HEK293 (cell line): ENCODE measurements around the gene EFNA2.
A peak's percentile ranks its signal among the peaks of the same experiment; 100 is the strongest.

Experiments used
- HOXC10 ChIP-seq: sonication (generic); formaldehyde crosslinking; IDR thresholded peaks from 2 replicates; pipeline ENCODE4 v1.8.1; 2023; ENCODE audit warnings: mild to moderate bottlenecking, missing genetic modification reagents
- RBAK ChIP-seq: fragments of 450-650 bp; formaldehyde crosslinking; IDR thresholded peaks from 2 replicates; pipeline ENCODE4 v1.5.1; 2016; ENCODE audit warnings: missing biosample characterization, missing genetic modification characterization
- REPIN1 ChIP-seq: fragments of 450-650 bp; formaldehyde crosslinking; IDR thresholded peaks from 2 replicates; pipeline ENCODE4 v1.5.1; 2017; ENCODE audit warnings: missing biosample characterization, missing genetic modification characterization, low read depth
- SP7 ChIP-seq: fragments of 450-650 bp; formaldehyde crosslinking; IDR thresholded peaks from 2 replicates; pipeline ENCODE4 v1.5.1; 2016; ENCODE audit warnings: missing biosample characterization, missing genetic modification characterization
- TRIM28 ChIP-seq: IDR thresholded peaks from 2 replicates; pipeline ENCODE4 v1.6.1; 2011; ENCODE audit warnings: low read length, control low read depth, borderline replicate concordance
- ZBTB17 ChIP-seq: fragments of 450-650 bp; formaldehyde crosslinking; IDR thresholded peaks from 2 replicates; pipeline ENCODE4 v1.5.1; 2016; ENCODE audit warnings: missing biosample characterization, missing genetic modification characterization
- ZBTB8A ChIP-seq: fragments of 450-650 bp; formaldehyde crosslinking; IDR thresholded peaks from 2 replicates; pipeline ENCODE4 v1.5.1; 2016; ENCODE audit warnings: missing biosample characterization, missing genetic modification characterization
- ZNF121 ChIP-seq: fragments of 450-650 bp; formaldehyde crosslinking; IDR thresholded peaks from 2 replicates; pipeline ENCODE4 v1.5.1; 2016; ENCODE audit warnings: missing biosample characterization, missing genetic modification characterization
- ZNF140 ChIP-seq: fragments of 450-650 bp; formaldehyde crosslinking; IDR thresholded peaks from 2 replicates; pipeline ENCODE4 v1.5.1; 2016; ENCODE audit warnings: missing biosample characterization, missing genetic modification characterization
- ZNF169 ChIP-seq: fragments of 450-650 bp; formaldehyde crosslinking; IDR thresholded peaks from 2 replicates; pipeline ENCODE4 v1.5.1; 2016; ENCODE audit warnings: missing biosample characterization, missing genetic modification characterization
- ZNF184 ChIP-seq: fragments of 450-650 bp; IDR thresholded peaks from 2 replicates; pipeline ENCODE4 v1.5.1; 2018; ENCODE audit warnings: missing biosample characterization, mild to moderate bottlenecking, missing genetic modification characterization
- ZNF266 ChIP-seq: fragments of 450-650 bp; formaldehyde crosslinking; IDR thresholded peaks from 2 replicates; pipeline ENCODE4 v1.5.1; 2016; ENCODE audit warnings: missing biosample characterization, missing genetic modification characterization, low read depth
- ZNF37A ChIP-seq: fragments of 450-650 bp; IDR thresholded peaks from 2 replicates; pipeline ENCODE4 v1.5.1; 2018; ENCODE audit warnings: missing biosample characterization, missing genetic modification characterization
- ZNF391 ChIP-seq: fragments of 450-650 bp; formaldehyde crosslinking; IDR thresholded peaks from 2 replicates; pipeline ENCODE4 v1.5.1; 2016; ENCODE audit warnings: low read depth, missing biosample characterization, missing genetic modification characterization, borderline replicate concordance
- ZNF510 ChIP-seq: fragments of 450-650 bp; formaldehyde crosslinking; IDR thresholded peaks from 2 replicates; pipeline ENCODE4 v1.5.1; 2018; ENCODE audit warnings: mild to moderate bottlenecking, missing genetic modification characterization, missing biosample characterization; ENCODE audit not compliant: insufficient replicate concordance
- ZNF660 ChIP-seq: fragments of 450-650 bp; IDR thresholded peaks from 2 replicates; pipeline ENCODE4 v1.5.1; 2018; ENCODE audit warnings: missing biosample characterization, mild to moderate bottlenecking, missing genetic modification characterization
- ZNF768 ChIP-seq: fragments of 450-650 bp; formaldehyde crosslinking; IDR thresholded peaks from 2 replicates; pipeline ENCODE4 v1.5.1; 2018; ENCODE audit warnings: missing biosample characterization, mild to moderate bottlenecking, missing genetic modification characterization
- ZNF785 ChIP-seq: fragments of 450-650 bp; formaldehyde crosslinking; IDR thresholded peaks from 2 replicates; pipeline ENCODE4 v1.5.1; 2016; ENCODE audit warnings: missing biosample characterization, missing genetic modification characterization
- TF ChIP-seq, protein P1 (sequence below): fragments of 450-650 bp; formaldehyde crosslinking; IDR thresholded peaks from 2 replicates; pipeline ENCODE4 v1.5.1; 2016; ENCODE audit warnings: missing biosample characterization, missing genetic modification characterization
- TF ChIP-seq, protein P2 (sequence below): fragments of 450-650 bp; formaldehyde crosslinking; IDR thresholded peaks from 2 replicates; pipeline ENCODE4 v1.5.1; 2016; ENCODE audit warnings: missing biosample characterization, missing genetic modification characterization
- TF ChIP-seq, protein P3 (sequence below): fragments of 450-650 bp; formaldehyde crosslinking; IDR thresholded peaks from 2 replicates; pipeline ENCODE4 v1.5.1; 2017; ENCODE audit warnings: missing biosample characterization, missing genetic modification characterization
- TF ChIP-seq, protein P4 (sequence below): fragments of 450-650 bp; formaldehyde crosslinking; IDR thresholded peaks from 2 replicates; pipeline ENCODE4 v1.5.1; 2016; ENCODE audit warnings: missing biosample characterization, missing genetic modification characterization
- TF ChIP-seq, protein P5 (sequence below): fragments of 450-650 bp; formaldehyde crosslinking; IDR thresholded peaks from 2 replicates; pipeline ENCODE4 v1.5.1; 2016; ENCODE audit warnings: missing biosample characterization, missing genetic modification characterization
- TF ChIP-seq, protein P6 (sequence below): fragments of 450-650 bp; formaldehyde crosslinking; IDR thresholded peaks from 2 replicates; pipeline ENCODE4 v1.5.1; 2016; ENCODE audit warnings: missing biosample characterization, missing genetic modification characterization
- TF ChIP-seq, protein P7 (sequence below): fragments of 450-650 bp; formaldehyde crosslinking; IDR thresholded peaks from 2 replicates; pipeline ENCODE4 v1.5.1; 2016; ENCODE audit warnings: missing biosample characterization, missing genetic modification characterization
- TF ChIP-seq, protein P8 (sequence below): fragments of 450-650 bp; formaldehyde crosslinking; IDR thresholded peaks from 2 replicates; pipeline ENCODE4 v1.5.1; 2017; ENCODE audit warnings: missing biosample characterization, missing genetic modification characterization

The EFNA2 gene

DNA sequence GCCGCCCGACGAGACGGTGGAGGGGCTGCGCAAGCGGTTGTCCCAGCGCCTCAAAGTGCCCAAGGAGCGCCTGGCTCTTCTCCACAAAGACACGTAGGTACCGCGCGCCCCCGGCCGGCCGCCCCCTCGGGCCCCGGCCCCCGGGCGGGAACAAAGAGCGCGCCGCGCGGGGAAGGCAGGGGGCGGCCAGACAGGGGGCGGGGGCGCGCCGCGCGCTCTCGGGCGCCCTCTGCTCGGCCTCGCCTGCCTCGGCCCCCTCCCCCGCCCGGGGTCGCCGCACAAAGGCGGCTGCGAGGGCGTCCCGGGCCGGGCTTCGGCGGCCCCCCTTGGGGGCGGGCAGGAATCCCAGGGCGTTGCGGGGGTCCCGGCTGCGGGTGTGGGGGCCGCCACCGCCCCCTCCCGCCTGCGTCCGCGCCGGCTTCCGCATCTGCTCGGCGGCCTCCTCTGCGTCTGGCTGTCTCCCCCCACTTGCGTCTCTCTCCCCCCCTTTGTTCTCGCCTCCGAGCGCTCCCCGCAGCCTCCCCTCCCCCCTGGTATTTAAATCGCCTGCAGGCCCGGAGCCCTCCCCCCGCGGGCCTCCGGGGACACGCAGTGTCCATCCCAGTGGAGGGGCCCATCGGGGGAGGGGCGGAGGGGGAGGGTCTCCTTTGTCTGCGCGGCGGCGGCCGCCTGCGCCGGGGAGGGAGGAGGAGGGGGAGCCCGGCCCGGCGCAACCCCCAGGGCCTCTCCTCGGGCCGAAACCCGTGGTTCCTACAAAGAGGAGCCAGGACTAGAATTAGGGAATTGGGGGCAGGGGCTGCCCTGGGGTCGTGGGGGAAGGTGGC, 35.0 kb upstream of the EFNA2 start (continued):
- no peak for TF ChIP-seq ZNF266 (tag by site-specific recombination)
- TF ChIP-seq ZNF510 (tag by site-specific recombination) = no peak
- TF ChIP-seq ZNF169 (tag by site-specific recombination) = no peak
- no peak for TF ChIP-seq REPIN1 (tag by site-specific recombination)
- no peak for TF ChIP-seq HOXC10 (CRISPR knock-in tag)
- TF ChIP-seq, protein P1, sequence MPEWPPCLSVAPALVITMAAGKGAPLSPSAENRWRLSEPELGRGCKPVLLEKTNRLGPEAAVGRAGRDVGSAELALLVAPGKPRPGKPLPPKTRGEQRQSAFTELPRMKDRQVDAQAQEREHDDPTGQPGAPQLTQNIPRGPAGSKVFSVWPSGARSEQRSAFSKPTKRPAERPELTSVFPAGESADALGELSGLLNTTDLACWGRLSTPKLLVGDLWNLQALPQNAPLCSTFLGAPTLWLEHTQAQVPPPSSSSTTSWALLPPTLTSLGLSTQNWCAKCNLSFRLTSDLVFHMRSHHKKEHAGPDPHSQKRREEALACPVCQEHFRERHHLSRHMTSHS (tag by site-specific recombination) = peak; percentile 22; the same call in 1 of the 2 replicates
- TF ChIP-seq TRIM28 = no peak
- no peak for TF ChIP-seq ZBTB17 (tag by site-specific recombination)
- TF ChIP-seq ZNF140 (tag by site-specific recombination) = no peak
- no peak for TF ChIP-seq SP7 (tag by site-specific recombination)
- TF ChIP-seq, protein P2, sequence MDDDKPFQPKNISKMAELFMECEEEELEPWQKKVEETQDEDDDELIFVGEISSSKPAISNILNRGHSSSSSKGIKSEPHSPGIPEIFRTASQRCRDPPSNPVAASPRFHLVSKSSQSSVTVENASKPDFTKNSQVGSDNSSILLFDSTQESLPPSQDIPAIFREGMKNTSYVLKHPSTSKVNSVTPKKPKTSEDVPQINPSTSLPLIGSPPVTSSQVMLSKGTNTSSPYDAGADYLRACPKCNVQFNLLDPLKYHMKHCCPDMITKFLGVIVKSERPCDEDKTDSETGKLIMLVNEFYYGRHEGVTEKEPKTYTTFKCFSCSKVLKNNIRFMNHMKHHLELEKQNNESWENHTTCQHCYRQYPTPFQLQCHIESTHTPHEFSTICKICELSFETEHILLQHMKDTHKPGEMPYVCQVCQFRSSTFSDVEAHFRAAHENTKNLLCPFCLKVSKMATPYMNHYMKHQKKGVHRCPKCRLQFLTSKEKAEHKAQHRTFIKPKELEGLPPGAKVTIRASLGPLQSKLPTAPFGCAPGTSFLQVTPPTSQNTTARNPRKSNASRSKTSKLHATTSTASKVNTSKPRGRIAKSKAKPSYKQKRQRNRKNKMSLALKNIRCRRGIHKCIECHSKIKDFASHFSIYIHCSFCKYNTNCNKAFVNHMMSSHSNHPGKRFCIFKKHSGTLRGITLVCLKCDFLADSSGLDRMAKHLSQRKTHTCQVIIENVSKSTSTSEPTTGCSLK (tag by site-specific recombination) = no peak
- TF ChIP-seq, protein P3, sequence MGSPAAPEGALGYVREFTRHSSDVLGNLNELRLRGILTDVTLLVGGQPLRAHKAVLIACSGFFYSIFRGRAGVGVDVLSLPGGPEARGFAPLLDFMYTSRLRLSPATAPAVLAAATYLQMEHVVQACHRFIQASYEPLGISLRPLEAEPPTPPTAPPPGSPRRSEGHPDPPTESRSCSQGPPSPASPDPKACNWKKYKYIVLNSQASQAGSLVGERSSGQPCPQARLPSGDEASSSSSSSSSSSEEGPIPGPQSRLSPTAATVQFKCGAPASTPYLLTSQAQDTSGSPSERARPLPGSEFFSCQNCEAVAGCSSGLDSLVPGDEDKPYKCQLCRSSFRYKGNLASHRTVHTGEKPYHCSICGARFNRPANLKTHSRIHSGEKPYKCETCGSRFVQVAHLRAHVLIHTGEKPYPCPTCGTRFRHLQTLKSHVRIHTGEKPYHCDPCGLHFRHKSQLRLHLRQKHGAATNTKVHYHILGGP = no peak
- TF ChIP-seq ZNF121 = no peak
- TF ChIP-seq ZNF768 (tag by site-specific recombination) = no peak
- TF ChIP-seq ZNF660 = no peak
- TF ChIP-seq, protein P4, sequence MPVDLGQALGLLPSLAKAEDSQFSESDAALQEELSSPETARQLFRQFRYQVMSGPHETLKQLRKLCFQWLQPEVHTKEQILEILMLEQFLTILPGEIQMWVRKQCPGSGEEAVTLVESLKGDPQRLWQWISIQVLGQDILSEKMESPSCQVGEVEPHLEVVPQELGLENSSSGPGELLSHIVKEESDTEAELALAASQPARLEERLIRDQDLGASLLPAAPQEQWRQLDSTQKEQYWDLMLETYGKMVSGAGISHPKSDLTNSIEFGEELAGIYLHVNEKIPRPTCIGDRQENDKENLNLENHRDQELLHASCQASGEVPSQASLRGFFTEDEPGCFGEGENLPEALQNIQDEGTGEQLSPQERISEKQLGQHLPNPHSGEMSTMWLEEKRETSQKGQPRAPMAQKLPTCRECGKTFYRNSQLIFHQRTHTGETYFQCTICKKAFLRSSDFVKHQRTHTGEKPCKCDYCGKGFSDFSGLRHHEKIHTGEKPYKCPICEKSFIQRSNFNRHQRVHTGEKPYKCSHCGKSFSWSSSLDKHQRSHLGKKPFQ = no peak
- TF ChIP-seq ZNF391 (tag by site-specific recombination) = no peak
- TF ChIP-seq ZNF785 (tag by site-specific recombination) = no peak
- no peak for TF ChIP-seq RBAK (tag by site-specific recombination)
- TF ChIP-seq, protein P5, sequence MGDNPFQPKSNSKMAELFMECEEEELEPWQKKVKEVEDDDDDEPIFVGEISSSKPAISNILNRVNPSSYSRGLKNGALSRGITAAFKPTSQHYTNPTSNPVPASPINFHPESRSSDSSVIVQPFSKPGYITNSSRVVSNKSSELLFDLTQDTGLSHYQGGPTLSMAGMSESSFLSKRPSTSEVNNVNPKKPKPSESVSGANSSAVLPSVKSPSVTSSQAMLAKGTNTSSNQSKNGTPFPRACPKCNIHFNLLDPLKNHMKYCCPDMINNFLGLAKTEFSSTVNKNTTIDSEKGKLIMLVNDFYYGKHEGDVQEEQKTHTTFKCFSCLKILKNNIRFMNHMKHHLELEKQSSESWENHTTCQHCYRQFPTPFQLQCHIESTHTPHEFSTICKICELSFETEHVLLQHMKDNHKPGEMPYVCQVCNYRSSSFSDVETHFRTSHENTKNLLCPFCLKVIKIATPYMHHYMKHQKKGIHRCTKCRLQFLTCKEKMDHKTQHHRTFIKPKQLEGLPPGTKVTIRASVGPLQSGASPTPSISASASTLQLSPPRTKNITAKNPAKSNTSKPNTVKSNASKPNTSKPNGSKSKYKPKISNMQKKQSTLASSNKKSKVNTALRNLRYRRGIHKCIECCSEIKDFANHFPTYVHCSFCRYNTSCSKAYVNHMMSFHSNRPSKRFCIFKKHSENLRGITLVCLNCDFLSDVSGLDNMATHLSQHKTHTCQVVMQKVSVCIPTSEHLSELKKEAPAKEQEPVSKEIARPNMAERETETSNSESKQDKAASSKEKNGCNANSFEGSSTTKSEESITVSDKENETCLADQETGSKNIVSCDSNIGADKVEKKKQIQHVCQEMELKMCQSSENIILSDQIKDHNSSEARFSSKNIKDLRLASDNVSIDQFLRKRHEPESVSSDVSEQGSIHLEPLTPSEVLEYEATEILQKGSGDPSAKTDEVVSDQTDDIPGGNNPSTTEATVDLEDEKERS (tag by site-specific recombination) = no peak
- no peak for TF ChIP-seq ZNF37A
- no peak for TF ChIP-seq ZNF184 (tag by site-specific recombination)
- peak; percentile 72 for TF ChIP-seq ZBTB8A (tag by site-specific recombination)
- TF ChIP-seq, protein P6, sequence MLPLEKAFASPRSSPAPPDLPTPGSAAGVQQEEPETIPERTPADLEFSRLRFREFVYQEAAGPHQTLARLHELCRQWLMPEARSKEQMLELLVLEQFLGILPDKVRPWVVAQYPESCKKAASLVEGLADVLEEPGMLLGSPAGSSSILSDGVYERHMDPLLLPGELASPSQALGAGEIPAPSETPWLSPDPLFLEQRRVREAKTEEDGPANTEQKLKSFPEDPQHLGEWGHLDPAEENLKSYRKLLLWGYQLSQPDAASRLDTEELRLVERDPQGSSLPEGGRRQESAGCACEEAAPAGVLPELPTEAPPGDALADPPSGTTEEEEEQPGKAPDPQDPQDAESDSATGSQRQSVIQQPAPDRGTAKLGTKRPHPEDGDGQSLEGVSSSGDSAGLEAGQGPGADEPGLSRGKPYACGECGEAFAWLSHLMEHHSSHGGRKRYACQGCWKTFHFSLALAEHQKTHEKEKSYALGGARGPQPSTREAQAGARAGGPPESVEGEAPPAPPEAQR (tag by site-specific recombination) = no peak
- TF ChIP-seq, protein P7, sequence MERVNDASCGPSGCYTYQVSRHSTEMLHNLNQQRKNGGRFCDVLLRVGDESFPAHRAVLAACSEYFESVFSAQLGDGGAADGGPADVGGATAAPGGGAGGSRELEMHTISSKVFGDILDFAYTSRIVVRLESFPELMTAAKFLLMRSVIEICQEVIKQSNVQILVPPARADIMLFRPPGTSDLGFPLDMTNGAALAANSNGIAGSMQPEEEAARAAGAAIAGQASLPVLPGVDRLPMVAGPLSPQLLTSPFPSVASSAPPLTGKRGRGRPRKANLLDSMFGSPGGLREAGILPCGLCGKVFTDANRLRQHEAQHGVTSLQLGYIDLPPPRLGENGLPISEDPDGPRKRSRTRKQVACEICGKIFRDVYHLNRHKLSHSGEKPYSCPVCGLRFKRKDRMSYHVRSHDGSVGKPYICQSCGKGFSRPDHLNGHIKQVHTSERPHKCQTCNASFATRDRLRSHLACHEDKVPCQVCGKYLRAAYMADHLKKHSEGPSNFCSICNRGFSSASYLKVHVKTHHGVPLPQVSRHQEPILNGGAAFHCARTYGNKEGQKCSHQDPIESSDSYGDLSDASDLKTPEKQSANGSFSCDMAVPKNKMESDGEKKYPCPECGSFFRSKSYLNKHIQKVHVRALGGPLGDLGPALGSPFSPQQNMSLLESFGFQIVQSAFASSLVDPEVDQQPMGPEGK (tag by site-specific recombination) = peak; percentile 6; the same call in 1 of the 2 replicates
- TF ChIP-seq, protein P8, sequence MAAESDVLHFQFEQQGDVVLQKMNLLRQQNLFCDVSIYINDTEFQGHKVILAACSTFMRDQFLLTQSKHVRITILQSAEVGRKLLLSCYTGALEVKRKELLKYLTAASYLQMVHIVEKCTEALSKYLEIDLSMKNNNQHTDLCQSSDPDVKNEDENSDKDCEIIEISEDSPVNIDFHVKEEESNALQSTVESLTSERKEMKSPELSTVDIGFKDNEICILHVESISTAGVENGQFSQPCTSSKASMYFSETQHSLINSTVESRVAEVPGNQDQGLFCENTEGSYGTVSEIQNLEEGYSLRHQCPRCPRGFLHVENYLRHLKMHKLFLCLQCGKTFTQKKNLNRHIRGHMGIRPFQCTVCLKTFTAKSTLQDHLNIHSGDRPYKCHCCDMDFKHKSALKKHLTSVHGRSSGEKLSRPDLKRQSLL = no peak
